Neuron (in vitro differentiated cells): ENCODE measurements around the gene TRMT112.
A peak's percentile ranks its signal among the peaks of the same experiment; 100 is the strongest.

Source experiments
- H2AFZ ChIP-seq: one replicate; pipeline ENCODE4 v1.6.1; 2013; ENCODE audit warnings: low read depth, mild to moderate bottlenecking, inconsistent platforms, low read length, moderate library complexity
- H3K27me3 ChIP-seq: one replicate; pipeline ENCODE4 v1.6.1; 2013; ENCODE audit warnings: low read length; ENCODE audit not compliant: insufficient read depth
- H3K36me3 ChIP-seq: one replicate; pipeline ENCODE4 v1.6.1; 2013; ENCODE audit warnings: low read length; ENCODE audit not compliant: insufficient read depth
- H3K4me1 ChIP-seq: one replicate; pipeline ENCODE4 v1.6.1; 2013; ENCODE audit warnings: low read length; ENCODE audit not compliant: insufficient read depth
- H3K4me3 ChIP-seq: 2 replicates; pipeline ENCODE4 v1.5.1; 2013; ENCODE audit warnings: mild to moderate bottlenecking, low read length, moderate library complexity
- H3K9me3 ChIP-seq: one replicate; pipeline ENCODE4 v1.6.1; 2013; ENCODE audit warnings: low read length

The TRMT112 gene

GRCh38 chr11:64295760-64296159 is 21.6 kb downstream of the TRMT112 start:
- peaks cover 77% of the 10 kb centered on the region for H3K27me3 ChIP-seq
- H2AFZ ChIP-seq = no peak overlapping the region
- H3K36me3 ChIP-seq = no peaks in the 10 kb centered on the region
- peaks cover 34% of the 10 kb centered on the region for H3K4me1 ChIP-seq
- no peak overlapping the region for H3K4me3 ChIP-seq
- H3K9me3 ChIP-seq = no peaks in the 10 kb centered on the region

DNA sequence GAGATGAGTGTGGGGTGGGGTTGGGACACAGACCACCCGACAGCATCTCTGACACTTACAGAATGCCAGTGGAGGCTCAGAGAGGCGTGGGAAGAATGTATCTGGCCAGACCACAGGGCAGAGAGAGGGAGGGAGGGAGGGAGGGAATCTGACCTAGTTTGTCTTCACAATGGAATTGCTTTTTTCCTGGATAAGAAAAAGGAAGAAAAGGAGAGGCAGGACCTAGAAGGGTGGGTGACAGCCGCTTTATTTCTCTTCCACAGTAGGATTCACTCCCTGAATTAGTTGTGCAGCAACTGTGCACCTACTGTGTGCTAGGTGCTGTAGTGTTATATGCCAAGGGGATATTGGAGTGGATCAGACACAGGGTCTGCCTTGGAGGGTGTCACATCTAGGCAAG is 22.6 kb downstream of the TRMT112 start:
- Histone ChIP-seq H3K27me3 (peaks cover 75% of the 10 kb centered on the region), H3K4me1 (peaks cover 28% of the 10 kb centered on the region), H3K9me3 (no peaks in the 10 kb centered on the region), H2AFZ (no peak overlapping the region), H3K4me3 (no peak overlapping the region), H3K36me3 (no peaks in the 10 kb centered on the region)

GRCh38 chr11:64292460-64293254 is 24.7 kb downstream of the TRMT112 start:
- H3K27me3 ChIP-seq = peaks cover 60% of the 10 kb centered on the region
- peak overlapping the region; percentile 23 for H2AFZ ChIP-seq
- H3K36me3 ChIP-seq = no peaks in the 10 kb centered on the region
- peak overlapping the region; percentile 38 for H3K4me3 ChIP-seq
- peaks cover 20% of the 10 kb centered on the region for H3K4me1 ChIP-seq
- no peaks in the 10 kb centered on the region for H3K9me3 ChIP-seq

DNA sequence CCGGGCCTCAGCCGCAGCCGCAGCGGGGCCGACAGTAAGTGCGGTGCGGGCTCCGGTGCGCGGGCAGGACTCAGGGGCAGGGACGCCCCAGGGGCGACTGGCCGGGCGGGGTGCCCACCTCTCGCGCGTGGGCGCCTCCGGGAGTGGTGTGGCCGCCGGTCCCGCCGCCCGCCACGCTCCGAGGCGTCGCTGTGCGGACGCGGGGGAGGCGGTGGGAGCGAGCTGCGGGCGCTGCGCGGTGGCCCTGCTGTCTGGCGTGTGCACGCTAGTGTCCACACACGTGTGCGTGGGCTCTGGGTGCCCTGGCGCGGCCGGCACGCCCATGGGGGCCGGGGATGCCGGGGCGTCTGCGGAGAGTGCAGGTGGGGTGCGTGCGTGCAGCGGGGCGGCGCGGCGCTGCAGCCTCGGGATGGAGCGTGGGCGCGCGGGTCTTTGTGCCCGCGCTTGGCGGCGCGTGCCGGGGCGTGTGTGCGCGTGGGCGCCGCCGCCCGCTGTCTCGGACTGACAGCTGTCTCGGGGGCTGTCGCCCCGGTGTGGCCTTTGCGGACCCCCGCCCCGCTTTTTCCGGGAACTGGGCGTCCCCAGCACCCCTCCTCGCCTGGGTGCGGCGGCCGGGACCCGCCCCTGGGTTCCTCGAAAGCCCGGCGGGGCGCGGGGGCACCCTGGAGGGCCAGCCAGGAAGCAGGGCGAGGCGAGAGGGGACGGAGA is 25.5 kb downstream of the TRMT112 start:
- peaks cover 53% of the 10 kb centered on the region for H3K27me3 ChIP-seq
- no peaks in the 10 kb centered on the region for H3K36me3 ChIP-seq
- peak overlapping the region; percentile 38 for H3K4me3 ChIP-seq
- peak overlapping the region; percentile 23 for H2AFZ ChIP-seq
- no peaks in the 10 kb centered on the region for H3K9me3 ChIP-seq
- peaks cover 20% of the 10 kb centered on the region for H3K4me1 ChIP-seq

GRCh38 chr11:64291262-64291751 is 26.1 kb downstream of the TRMT112 start, which contains the start of gene KCNK4:
KCNK4 (plus strand) TSS chr11:64291302; CDS start chr11:64293019, 1,717 bp downstream.
- H3K4me1 ChIP-seq = peaks cover 25% of the 10 kb centered on the region
- H3K27me3 ChIP-seq = peaks cover 49% of the 10 kb centered on the region
- H2AFZ ChIP-seq = peak within 1 kb of the TSS; percentile 23
- H3K9me3 ChIP-seq = no peaks in the 10 kb centered on the region
- peak within 1 kb of the TSS; percentile 38 for H3K4me3 ChIP-seq
- H3K36me3 ChIP-seq = no peaks in the 10 kb centered on the region

GRCh38 chr11:64290352-64291261 is 26.8 kb downstream of the TRMT112 start:
- no peak overlapping the region for H3K4me3 ChIP-seq
- H2AFZ ChIP-seq = no peak overlapping the region
- H3K36me3 ChIP-seq = no peaks in the 10 kb centered on the region
- H3K27me3 ChIP-seq = peaks cover 42% of the 10 kb centered on the region
- H3K9me3 ChIP-seq = no peaks in the 10 kb centered on the region
- H3K4me1 ChIP-seq = peaks cover 30% of the 10 kb centered on the region

DNA sequence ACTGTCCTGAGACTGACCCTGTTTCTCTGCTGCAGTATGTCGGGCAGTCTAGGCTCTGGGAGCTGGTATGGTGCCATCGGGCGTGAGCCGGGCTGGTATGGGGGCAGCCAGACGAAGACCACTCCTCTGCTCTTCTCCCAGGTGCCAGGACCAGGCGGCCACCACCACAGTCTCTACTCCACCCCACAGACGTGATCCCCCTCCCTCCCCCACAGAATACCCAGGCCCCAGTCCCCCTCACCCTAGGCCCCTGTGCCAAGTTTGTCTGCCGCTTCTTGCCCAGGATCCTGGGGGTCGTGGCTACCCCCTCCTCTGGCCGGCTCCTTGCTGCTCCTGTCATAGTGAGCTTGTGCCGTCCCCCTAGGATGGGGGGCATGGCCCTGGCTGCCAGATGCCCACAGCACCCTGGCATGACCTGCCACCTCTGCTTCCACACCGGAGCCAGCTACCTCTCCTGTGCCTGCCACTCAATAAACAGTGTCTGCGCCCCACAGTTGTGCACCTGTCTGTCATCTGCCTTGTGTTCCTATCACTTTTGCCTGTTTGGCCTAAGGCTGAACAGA is 28.3 kb downstream of the TRMT112 start:
- H3K27me3 ChIP-seq = peaks cover 42% of the 10 kb centered on the region

GRCh38 chr11:64288353-64288750 is 29.0 kb downstream of the TRMT112 start:
- Histone ChIP-seq H3K4me3 (no peak overlapping the region), H3K27me3 (peaks cover 40% of the 10 kb centered on the region), H3K36me3 (no peaks in the 10 kb centered on the region), H2AFZ (no peak overlapping the region), H3K9me3 (no peaks in the 10 kb centered on the region), H3K4me1 (peaks cover 25% of the 10 kb centered on the region)

More for the DNA sequence above, 28.3 kb downstream of the TRMT112 start:
- peaks cover 21% of the 10 kb centered on the region for H3K4me1 ChIP-seq
- H3K9me3 ChIP-seq = no peaks in the 10 kb centered on the region
- H3K36me3 ChIP-seq = no peaks in the 10 kb centered on the region
- no peak overlapping the region for H2AFZ ChIP-seq
- no peak overlapping the region for H3K4me3 ChIP-seq

DNA sequence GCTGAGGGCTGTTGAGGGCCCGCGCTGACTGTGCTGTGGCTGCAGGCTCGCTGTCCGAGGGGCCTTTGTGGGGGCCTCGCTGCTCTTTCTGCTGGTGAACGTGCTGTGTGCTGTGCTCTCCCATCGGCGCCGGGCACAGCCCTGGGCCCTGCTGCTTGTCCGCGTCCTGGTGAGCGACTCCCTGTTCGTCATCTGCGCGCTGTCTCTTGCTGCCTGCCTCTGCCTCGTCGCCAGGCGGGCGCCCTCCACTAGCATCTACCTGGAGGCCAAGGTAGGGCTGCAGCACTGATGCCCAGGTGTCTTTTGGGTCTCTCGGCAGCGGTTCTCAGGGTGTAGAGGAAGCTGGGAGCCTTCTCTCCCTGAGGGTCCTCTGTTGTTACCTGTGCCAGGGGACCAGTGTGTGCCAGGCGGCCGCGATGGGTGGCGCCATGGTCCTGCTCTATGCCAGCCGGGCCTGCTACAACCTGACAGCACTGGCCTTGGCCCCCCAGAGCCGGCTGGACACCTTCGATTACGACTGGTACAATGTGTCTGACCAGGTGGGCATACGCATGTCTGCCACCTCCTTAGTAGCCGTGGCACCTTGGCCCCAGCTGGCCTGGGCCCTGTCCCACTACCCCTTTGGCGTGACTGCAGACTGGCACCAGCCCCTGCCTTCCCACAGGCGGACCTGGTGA is 29.5 kb downstream of the TRMT112 start:
- Histone ChIP-seq H2AFZ (no peak overlapping the region), H3K36me3 (no peaks in the 10 kb centered on the region), H3K4me3 (no peak overlapping the region), H3K9me3 (no peaks in the 10 kb centered on the region), H3K27me3 (peaks cover 35% of the 10 kb centered on the region), H3K4me1 (peaks cover 26% of the 10 kb centered on the region)

- Histone ChIP-seq H3K9me3 (no peaks in the 10 kb centered on the region), H3K27me3 (peaks cover 24% of the 10 kb centered on the region), H3K36me3 (peaks cover 7% of the 10 kb centered on the region), H3K4me1 (peaks cover 18% of the 10 kb centered on the region), H3K4me3 (no peak overlapping the region), H2AFZ (no peak overlapping the region)
These were observed 30.6 kb downstream of the TRMT112 start for GRCh38 chr11:64286801-64287159.

DNA sequence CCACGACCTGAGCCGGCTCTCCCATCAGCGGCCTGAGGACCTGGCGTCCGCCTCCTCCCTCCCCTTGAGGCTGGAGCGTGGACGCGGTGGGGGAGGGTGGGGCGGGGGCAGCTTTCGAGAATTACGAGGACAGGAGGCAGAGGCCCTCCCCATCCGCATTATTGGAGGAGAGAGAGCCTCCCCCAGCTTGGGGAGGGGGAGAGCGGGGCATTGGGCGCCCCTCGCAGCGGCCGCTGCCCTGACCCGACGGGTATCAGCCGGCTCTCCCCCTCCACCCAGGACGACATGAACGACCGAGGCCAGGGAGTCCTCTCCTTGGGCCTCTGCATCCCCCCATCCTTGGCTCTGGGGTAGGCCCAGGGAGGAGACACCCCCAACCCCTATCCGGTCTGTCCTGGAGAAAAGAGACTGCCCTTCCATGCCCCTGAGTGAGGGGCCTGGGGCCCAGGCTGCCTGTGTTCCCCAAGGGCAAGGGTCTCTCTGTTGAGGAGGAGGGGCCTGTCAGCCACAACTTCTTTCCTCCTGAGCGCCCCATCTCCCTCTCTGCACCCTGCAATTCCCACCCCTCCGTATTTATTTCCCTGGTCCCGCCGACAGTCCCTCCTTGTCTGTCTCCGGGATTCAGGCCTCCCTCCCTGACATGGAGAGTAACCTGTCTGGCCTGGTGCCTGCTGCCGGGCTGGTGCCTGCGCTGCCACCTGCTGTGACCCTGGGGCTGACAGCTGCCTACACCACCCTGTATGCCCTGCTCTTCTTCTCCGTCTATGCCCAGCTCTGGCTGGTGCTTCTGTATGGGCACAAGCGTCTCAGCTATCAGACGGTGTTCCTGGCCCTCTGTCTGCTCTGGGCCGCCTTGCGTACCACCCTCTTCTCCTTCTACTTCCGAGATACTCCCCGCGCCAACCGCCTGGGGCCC is 31.2 kb downstream of the TRMT112 start:
- Histone ChIP-seq H3K27me3 (peaks cover 18% of the 10 kb centered on the region), H3K4me1 (peaks cover 16% of the 10 kb centered on the region), H3K9me3 (no peaks in the 10 kb centered on the region), H3K4me3 (peak overlapping the region; percentile 97), H3K36me3 (peaks cover 7% of the 10 kb centered on the region), H2AFZ (no peak overlapping the region)
